Stomach smooth muscle (tissue), 2 donors: Measurements from ENCODE around the gene RHOA.
"Not testable (repeated sequence)": the region's sequence is repeated elsewhere in the genome, so short reads cannot be mapped to it uniquely, and the experiment has no call there.

Experiments used
- H3K27ac ChIP-seq: one replicate; pipeline ENCODE4 v1.7.0; 2013; ENCODE audit warnings: mild to moderate bottlenecking, low read length, inconsistent platforms
- H3K27me3 ChIP-seq, 2 donors: one replicate each; pipeline ENCODE4 v1.7.0; 2013; ENCODE audit warnings: low read length in 2 of 2; ENCODE audit not compliant: insufficient read depth in 2 of 2, control insufficient read depth in 1 of 2
- H3K36me3 ChIP-seq, 2 donors: one replicate each; pipeline ENCODE4 v1.7.0; 2013; ENCODE audit warnings: low read length in 2 of 2; ENCODE audit not compliant: control insufficient read depth in 2 of 2, insufficient read depth in 2 of 2
- H3K4me1 ChIP-seq: one replicate; pipeline ENCODE4 v1.7.0; 2013; ENCODE audit warnings: low read length; ENCODE audit not compliant: control insufficient read depth, insufficient read depth
- H3K4me3 ChIP-seq, 2 donors: one replicate each; pipeline ENCODE4 v1.7.0; 2013; ENCODE audit warnings: low read length in 2 of 2
- H3K9ac ChIP-seq, 2 donors: one replicate each; pipeline ENCODE4 v1.7.0; 2013; ENCODE audit warnings: low read length in 2 of 2, mild to moderate bottlenecking in 1 of 2
- H3K9me3 ChIP-seq, 2 donors: one replicate each; pipeline ENCODE4 v1.7.0; 2013; ENCODE audit warnings: low read length in 2 of 2; ENCODE audit not compliant: control insufficient read depth in 2 of 2
- donor health status: healthy.
- donor health status: Pancreatic carcinoma.

The RHOA gene

DNA sequence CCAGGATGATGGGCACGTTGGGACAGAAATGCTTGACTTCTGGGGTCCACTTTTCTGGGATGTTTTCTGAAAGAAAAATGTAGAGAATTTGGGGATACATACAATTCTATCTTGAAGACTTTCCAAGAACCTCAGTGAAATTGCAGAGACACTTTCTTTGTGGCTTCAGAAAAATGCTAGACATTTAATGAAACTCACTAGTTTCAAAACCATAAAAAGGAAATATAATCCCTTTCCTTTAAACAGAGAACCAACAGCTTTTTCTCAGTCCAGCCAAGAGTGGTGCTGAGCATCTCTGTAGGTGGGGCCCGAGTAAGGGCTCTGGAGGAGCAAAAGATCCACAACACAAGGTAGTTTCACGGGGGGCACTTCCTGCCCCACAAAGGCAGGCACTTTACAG is 49.2 kb downstream of the RHOA start:
- no peak overlapping the region for H3K27ac ChIP-seq
- no peak overlapping the region for H3K4me3 ChIP-seq
- H3K27me3 ChIP-seq, result no peaks in the 10 kb centered on the region
- peaks cover 28 to 37% of the 10 kb centered on the region in 2 donors for H3K36me3 ChIP-seq
- no peak overlapping the region for H3K9ac ChIP-seq
- H3K4me1 ChIP-seq, result peaks cover 10% of the 10 kb centered on the region
- no peaks in the 10 kb centered on the region for H3K9me3 ChIP-seq

DNA sequence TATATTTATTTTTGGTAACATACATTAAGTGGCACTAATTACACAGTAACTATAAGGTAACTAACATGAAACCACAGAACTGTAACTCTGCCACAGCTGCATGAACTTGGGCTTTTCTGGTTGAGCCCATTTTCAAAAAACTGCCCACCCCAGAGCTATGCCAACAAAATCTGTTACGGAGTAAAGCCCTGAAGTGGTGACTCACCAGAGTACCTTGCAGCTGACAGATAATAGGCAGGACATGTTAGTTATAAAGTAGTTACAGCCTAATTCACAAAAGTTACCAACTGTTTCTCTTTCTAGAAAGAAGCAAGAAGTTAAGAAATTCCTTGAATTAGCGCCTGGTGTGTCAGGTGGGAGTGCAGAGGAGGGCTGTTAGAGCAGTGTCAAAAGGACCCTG is 52.2 kb downstream of the RHOA start:
- peaks cover 28 to 37% of the 10 kb centered on the region in 2 donors for H3K36me3 ChIP-seq
- H3K27me3 ChIP-seq, result no peaks in the 10 kb centered on the region
- H3K9me3 ChIP-seq, result no peaks in the 10 kb centered on the region
- H3K4me3 ChIP-seq, result no peak overlapping the region
- H3K9ac ChIP-seq, result no peak overlapping the region
- no peak overlapping the region for H3K27ac ChIP-seq
- peaks cover 26% of the 10 kb centered on the region for H3K4me1 ChIP-seq

DNA sequence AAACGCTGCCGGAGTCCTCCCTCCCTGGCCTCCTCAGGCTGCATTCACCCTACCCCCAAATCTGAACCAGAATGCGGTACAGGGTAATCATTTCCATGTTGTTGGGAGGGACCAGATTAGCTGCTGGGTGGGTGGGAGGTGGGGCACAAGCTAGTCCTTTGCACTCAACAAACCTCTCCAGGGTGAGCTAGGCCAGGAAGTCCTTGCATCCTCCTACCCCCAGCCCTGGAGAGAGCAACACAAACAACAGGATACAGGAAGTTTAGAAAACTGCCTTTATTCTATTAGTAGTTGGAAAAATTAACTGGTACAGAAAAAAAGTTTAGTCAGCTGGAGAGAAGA is 52.9 kb downstream of the RHOA start:
- H3K4me3 ChIP-seq, result peak overlapping the region; percentile 71 to 87
- H3K4me1 ChIP-seq, result peaks cover 26% of the 10 kb centered on the region
- H3K9ac ChIP-seq, result peak overlapping the region; percentile 58 to 66
- H3K9me3 ChIP-seq, result no peaks in the 10 kb centered on the region
- H3K27ac ChIP-seq, result peak overlapping the region; percentile 87
- no peaks in the 10 kb centered on the region for H3K27me3 ChIP-seq
- H3K36me3 ChIP-seq, result peaks cover 28 to 37% of the 10 kb centered on the region in 2 donors

DNA sequence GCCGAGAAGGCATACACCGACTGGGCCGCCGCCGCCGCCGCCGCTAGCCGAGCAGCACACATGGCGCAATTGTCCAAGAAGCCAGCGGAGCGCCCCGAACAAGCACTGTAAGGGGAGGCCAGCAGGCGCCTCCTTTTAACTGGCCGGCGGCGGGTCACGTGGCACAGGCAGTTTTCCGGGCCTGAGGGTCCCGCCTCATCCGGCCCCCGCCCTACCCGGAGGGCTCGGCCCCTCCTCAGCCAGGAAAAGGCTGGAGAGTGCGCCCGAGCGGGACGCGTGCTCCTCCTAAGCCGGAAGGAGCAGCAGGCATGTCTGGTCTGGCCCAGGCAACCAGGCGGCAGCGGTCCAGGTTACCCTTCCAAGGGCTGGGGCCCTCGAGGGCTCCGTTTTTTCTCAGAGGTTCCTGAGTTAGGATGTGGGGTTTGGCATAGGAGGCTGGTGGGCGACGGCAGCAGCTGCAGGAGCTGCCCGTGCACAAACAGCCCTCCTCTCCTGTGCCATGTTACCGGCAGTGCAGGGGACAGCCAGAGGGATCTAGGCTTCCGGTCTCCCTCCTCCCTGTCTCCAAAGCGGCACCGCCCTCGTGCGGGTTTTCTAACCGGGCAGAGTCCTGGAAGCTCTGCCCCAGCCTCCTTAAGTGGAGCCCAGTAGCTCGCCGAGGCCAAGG is 53.4 kb downstream of the RHOA start, which contains the start of gene GPX1:
Gene GPX1 (minus strand): TSS at position 137 of the 667 bp plus-strand sequence. CDS start 75 bp downstream, at position 62.
- Histone ChIP-seq H3K9me3 (no peaks in the 10 kb centered on the region), H3K9ac (peak within 1 kb of the TSS; percentile 71 to 91), H3K27ac (peak within 1 kb of the TSS; percentile 87), H3K27me3 (no peaks in the 10 kb centered on the region), H3K4me1 (peaks cover 26% of the 10 kb centered on the region), H3K4me3 (peak within 1 kb of the TSS; percentile 71 to 87), H3K36me3 (peaks cover 28 to 36% of the 10 kb centered on the region in 2 donors)

DNA sequence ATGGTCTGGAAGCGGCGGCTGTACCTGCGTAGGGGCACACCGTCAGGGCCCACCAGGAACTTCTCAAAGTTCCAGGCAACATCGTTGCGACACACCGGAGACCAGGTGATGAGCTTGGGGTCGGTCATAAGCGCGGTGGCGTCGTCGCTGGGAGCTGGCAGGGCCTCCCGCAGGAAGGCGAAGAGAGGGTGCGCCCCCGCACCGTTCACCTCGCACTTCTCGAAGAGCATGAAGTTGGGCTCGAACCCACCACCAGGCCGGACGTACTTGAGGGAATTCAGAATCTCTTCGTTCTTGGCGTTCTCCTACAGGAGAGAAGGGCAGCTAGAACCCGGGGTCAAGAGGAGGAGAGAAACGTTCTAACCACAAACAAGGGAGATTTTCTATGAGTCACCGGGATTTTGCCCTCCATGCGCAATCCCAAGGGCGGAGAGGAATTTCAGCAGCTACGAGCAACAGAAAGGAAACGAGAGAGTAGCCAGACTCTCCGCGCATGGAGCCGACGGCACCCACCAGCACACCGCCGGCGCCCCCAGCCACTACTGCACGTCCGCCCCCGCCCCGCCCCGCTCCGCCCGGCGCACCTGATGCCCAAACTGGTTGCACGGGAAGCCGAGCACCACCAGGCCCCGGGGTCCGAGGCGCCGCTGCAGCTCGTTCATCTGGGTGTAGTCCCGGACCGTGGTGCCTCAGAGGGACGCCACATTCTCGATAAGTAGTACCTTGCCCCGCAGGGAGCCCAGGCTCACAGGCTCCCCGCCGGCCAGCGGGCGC is 54.1 kb downstream of the RHOA start:
- H3K4me3 ChIP-seq, result peak overlapping the region; percentile 71 to 87
- peak overlapping the region; percentile 71 to 91 for H3K9ac ChIP-seq
- H3K27ac ChIP-seq, result peak overlapping the region; percentile 87
- H3K36me3 ChIP-seq, result peaks cover 25 to 31% of the 10 kb centered on the region in 2 donors
- H3K9me3 ChIP-seq, H3K27me3 ChIP-seq: not testable (repeated sequence)
- H3K4me1 ChIP-seq, result peaks cover 26% of the 10 kb centered on the region

DNA sequence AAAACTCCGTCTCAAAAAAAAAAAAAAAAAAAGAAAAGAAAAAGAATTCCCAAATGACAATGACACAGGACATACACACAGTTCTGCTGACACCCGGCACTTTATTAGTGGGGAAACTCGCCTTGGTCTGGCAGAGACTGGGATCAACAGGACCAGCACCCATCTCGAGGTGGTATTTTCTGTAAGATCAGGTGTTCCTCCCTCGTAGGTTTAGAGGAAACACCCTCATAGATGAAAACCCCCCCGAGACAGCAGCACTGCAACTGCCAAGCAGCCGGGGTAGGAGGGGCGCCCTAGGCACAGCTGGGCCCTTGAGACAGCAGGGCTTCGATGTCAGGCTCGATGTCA is 54.7 kb downstream of the RHOA start:
- H3K9me3 ChIP-seq, H3K27me3 ChIP-seq: not testable (repeated sequence)
- H3K36me3 ChIP-seq, result peaks cover 20 to 26% of the 10 kb centered on the region in 2 donors
- H3K9ac ChIP-seq, result peak overlapping the region in 1 of 2 donors; percentile 71
- peak overlapping the region; percentile 87 for H3K27ac ChIP-seq
- H3K4me3 ChIP-seq, result peak overlapping the region; percentile 71 to 87
- H3K4me1 ChIP-seq, result peaks cover 26% of the 10 kb centered on the region

DNA sequence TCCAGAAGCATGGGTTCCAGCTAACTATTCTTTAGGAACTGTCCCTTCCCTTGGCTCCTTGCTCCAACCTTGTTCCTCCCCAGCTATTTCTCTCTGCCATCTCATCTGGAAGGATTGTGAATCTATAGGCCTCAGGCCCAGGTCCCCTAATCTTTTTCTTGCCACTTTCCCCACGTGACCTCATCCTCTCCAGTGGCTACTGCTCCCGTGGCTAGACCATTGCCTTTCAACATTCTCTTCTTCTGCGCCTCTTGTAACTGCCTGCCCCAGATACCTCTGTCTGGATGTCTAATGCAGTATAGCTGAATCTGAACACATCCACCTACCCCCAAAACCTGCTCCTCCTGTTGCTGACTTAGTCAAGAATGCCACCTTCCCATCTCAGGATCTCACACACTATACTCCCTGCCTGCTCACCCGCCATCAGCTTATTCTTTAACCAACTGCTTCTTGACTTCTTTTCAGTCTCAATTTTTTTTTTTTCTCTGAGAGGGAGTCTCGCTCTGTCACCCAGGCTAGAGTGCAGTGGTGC is 58.8 kb downstream of the RHOA start:
- Histone ChIP-seq H3K27ac (no peak overlapping the region), H3K4me1 (peaks cover 16% of the 10 kb centered on the region), H3K27me3 (no peaks in the 10 kb centered on the region), H3K9me3 (no peaks in the 10 kb centered on the region), H3K4me3 (no peak overlapping the region), H3K36me3 (peaks cover 6 to 9% of the 10 kb centered on the region in 2 donors), H3K9ac (no peak overlapping the region)

DNA sequence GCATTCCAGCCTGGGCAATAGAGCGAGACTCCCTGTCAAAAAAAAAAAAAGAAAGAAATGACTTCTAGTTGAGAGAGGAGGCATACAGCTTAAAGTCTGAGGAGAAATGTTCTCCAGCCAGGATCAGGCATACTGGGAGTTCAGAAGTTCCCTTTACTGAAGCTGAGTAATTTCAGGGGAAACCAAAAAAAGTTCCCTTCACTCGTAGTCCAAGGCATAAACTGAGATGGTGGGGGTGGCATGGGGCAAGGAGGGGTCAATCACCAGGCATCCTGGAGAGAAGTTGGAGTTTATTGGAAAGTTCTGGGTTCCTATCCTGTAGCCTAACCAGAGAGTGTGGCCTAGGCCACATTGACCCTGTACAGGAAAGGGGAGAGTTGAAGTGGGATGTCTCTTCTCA is 59.5 kb downstream of the RHOA start:
- Histone ChIP-seq H3K4me3 (no peak overlapping the region), H3K9ac (no peak overlapping the region), H3K27ac (no peak overlapping the region), H3K27me3 (no peaks in the 10 kb centered on the region), H3K36me3 (peaks cover 6 to 9% of the 10 kb centered on the region in 2 donors), H3K4me1 (peaks cover 13% of the 10 kb centered on the region), H3K9me3 (no peaks in the 10 kb centered on the region)

DNA sequence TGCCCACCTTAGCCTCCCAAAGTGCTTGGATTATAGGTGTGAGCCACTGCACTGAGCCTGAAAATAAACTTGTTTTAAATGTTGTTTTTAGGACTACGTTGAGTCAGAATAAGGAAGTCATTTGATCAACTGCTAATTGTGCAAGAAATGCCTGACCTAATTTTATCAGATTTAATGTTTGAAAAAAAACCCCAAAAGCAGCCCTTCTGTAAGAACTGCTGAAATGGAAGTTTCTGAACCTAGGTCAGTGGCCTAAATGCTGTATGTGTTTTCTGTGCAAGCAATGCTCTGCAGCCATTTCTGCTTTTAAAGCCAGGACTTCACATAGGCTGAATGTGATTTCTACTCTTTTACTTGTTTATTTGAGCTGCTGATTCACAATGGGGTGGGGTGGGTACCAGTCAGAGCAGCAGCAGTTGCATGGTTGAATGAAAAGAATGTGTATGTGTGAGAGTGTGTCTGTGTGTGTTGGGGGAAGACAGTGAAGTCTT is 60.2 kb downstream of the RHOA start:
- Histone ChIP-seq H3K27me3 (no peaks in the 10 kb centered on the region), H3K4me1 (peaks cover 6% of the 10 kb centered on the region), H3K9me3 (no peaks in the 10 kb centered on the region), H3K27ac (no peak overlapping the region), H3K36me3 (peaks cover 6 to 9% of the 10 kb centered on the region in 2 donors), H3K9ac (no peak overlapping the region), H3K4me3 (no peak overlapping the region)

DNA sequence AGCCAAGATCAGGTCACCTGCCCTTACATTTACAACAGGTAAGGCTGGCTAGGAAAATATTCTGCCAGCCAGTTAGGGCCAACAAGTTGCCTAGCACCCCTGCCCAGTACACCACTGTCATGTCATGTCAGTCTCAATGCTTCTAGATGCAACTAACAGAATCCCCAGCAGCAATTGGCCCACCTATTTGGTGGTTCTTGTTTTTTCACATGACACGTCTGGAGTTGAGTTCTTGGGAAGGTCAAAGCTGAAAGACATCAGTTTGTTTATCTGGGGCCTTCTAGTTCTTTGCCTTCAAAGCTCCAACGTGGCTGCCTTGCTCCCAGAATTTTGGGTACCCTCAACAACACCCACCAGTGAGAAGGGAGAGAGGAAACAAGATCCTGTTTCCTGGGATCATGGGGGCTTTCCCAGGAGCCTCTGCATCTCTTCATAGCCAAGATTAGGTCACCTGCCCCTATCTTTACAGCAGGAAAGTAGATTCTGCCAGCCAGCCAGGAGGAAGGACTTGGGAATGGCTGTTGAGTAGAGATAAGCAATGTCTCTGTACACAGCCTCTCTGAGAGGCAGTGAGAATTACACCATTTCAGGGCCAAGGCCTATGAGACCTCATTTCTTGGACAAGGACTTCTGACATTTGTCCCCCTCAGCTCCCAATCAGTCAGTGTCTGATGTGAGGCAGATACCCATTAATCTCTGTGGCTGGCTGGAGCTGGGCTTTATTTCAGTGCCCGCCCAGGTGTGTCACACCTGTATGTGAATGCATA is 62.2 kb downstream of the RHOA start:
- H3K9me3 ChIP-seq, result no peaks in the 10 kb centered on the region
- H3K27ac ChIP-seq, result no peak overlapping the region
- H3K27me3 ChIP-seq, result no peaks in the 10 kb centered on the region
- H3K4me3 ChIP-seq, result no peak overlapping the region
- no peaks in the 10 kb centered on the region for H3K4me1 ChIP-seq
- no peak overlapping the region for H3K9ac ChIP-seq
- H3K36me3 ChIP-seq, result no peaks in the 10 kb centered on the region
